ENCODE data around the gene ACAD9. TPM values are rescaled to one million over a fixed set of nuclear protein-coding genes. Genes with fewer than 3 reads are reported as not detected.
"Not testable (repeated sequence)": the region's sequence is repeated elsewhere in the genome, so short reads cannot be mapped to it uniquely, and the experiment has no call there.

ACAD9 gene
- total RNA-seq, 1 donor from 2014 or later: 27.8 TPM

DNA sequence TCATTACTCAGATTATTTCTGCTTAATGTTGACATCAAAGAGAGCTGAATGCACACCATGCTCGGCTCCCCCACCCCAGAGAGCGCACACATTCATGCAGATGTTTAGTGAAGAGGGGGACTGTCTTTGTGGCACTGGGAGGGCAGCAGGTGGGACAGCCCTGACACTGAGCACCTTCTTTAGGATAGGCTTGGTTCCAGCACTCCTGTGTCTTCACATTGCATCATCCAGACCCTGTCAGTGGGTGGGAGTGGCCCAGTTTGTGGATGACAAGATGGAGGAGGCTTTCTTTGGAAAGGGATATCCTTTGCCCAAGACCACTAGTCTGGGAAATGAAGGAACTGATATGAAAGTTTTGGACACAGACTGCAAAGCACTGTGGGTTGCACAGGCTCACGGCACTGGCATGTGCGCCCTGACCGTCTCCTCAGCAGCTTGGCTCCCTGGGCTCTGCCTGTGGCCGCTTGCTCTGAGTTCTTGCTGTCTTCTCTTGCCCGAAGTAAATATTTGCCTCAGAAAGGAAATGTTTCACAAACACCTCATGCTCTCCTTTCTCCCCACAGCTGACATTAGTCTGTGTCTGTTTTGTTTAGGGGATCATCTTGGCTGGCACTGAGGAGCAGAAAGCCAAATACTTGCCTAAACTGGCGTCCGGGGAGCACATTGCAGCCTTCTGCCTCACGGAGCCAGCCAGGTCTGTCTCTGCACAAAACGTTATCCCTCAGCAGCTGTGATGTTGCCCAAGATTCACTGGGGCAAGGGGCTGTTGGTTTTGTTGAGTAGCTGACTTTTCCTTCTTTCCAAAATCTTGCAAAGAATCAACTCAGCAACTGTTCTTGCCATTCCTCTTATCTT is 16.6 kb downstream of the ACAD9 start:
- DNase-seq (ENCODE audit: low read depth in 2 of 2): no peak

GRCh38 chr3:128902426-128902825 is 23.0 kb downstream of the ACAD9 start:
- no peak for DNase-seq (ENCODE audit: low read depth in 2 of 2)

DNA sequence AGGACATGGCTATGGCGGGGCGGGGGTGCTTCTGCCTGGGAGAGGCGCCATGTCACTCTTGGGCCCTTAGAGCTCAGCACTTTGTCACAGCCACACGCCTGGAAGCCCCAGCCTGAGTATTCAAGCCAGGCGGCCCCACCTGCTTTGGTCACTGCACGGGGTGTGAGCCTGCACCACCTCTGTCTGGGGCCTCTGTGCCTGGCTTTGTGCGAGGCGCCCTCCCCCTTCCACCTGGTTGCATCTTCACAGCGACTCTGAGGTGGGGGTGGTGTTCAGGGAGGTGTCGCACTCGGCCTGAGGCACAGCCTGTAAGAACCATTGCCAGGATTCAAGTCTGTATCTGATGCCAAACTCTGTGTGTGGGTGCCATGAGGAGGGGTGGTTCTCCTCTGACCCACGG is 24.1 kb downstream of the ACAD9 start:
- DNase-seq (ENCODE audit: low read depth in 2 of 2): no peak

- no peak for DNase-seq (ENCODE audit: low read depth in 2 of 2)
Observed at GRCh38 chr3:128906031-128906803, 26.8 kb downstream of the ACAD9 start.

DNA sequence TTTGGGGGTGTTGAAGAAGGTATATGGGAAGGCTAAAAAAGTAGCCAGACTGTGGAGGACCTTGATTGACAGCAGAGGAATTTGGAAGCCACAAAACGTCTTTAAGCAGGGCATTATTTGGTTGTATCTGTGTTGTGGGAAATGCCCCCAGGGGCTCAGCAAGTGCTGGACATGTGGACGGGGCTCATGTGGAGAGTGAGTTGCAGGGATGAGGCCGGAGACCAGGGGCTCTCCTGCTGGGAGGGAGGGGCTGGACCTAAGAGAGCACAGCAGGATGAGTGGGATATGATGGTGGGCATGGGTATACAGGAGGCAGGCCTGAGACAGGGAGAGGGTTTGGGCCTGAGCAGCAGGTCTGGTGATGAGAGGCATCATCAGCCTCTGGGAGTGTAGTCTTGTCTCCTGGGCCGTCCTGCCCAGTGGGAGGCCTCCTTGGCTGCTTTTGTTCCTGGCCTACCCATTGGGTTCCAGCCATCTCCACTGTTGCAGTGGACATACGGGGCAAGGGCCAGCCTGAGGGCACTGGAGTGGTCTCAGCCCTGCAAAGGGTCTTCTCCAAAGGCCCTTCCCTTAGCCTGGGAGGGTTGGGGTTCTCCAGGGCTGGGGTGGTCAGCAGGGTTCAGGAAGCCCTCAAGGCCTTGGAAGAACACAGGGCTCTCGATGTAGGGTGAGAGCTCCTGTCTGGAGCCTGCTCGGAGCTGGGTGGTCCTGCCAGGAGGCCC is 27.5 kb downstream of the ACAD9 start:
- DNase-seq (ENCODE audit: low read depth in 2 of 2): no peak

DNA sequence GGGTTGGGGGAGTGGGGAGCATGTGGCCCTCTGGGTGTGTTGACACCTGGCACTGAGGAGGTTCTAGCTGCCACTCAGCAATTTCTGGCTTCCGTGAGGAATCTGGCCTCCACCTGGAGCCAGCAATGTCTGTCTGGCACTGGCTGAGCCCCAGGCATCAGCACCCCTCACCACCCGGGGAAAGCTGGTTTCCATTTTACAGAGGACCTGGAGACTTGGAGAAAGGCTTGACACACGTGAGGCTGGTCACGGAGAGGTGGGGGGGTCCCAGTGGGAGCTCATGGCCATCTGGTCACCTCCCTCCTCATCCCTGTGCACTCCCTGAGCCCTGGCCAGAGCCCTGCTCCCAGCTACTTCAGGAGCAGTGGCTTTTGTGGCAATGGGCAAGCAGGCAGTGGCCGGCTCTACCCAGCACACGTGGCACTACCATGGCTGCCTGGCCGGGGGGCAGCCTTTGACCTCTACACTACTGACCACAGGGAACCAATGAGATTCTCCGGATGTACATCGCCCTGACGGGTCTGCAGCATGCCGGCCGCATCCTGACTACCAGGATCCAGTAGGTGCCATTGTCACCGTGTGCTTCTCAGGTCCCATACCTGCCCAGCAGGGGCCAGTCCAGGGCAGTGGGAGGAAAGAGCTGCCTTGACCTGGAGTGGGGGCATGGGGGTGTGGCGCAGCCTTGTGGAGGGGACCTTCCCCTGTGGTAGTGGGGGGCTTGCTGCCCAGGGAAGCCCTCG is 28.5 kb downstream of the ACAD9 start:
- DNase-seq (ENCODE audit: low read depth in 2 of 2): no peak

- no peak for DNase-seq (ENCODE audit: low read depth in 2 of 2)
Observed at GRCh38 chr3:128908951-128909350, 29.5 kb downstream of the ACAD9 start.

- DNase-seq (ENCODE audit: low read depth in 2 of 2): no peak
Observed at GRCh38 chr3:128910006-128910405, 30.6 kb downstream of the ACAD9 start.

GRCh38 chr3:128911911-128912310 is 32.5 kb downstream of the ACAD9 start:
- DNase-seq (ENCODE audit: low read depth in 2 of 2): no peak

- DNase-seq (ENCODE audit: low read depth in 2 of 2): no peak
Observed at GRCh38 chr3:128914966-128915645, 35.7 kb downstream of the ACAD9 start.

DNA sequence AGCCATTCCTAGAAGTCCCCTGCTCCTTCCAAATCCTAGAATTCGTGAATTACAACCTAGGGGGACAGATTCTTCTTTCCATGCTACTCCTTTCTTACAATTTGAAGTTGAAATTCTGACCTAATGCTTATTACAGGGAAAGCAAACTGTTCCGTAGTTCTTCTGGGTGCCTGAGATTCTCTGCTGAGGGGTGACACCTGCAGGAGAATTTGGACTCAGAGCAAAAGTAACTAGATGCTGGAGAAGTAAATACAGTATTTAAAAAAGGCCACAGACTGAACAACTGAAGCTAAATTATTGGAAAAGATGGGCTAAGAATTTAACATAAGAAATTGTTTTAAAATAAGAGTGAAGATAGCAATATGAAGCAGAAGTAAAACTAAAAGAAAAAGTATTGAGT is 37.9 kb downstream of the ACAD9 start:
- peak in 1 of 2 donors; percentile 28 for DNase-seq (ENCODE audit: low read depth in 2 of 2)

DNA sequence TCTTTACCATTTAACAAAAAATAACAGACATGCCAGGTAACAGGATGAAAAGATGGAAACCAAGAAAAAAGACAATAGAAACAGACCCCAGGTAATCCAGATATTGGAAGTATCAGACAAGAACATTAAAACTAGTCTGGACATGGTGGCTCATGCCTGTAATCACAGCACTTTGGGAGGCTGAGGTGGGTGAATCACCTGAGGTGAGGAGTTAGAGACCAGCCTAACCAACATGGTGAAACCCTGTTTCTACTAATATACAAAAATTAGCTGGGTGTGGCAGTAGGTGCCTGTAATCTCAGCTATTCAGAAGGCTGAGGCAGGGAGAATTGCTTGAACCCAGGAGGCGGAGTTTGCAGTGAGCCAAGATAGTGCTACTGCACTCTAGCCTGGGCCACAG is 40.6 kb downstream of the ACAD9 start:
- DNase-seq (ENCODE audit: low read depth in 2 of 2): no peak

DNA sequence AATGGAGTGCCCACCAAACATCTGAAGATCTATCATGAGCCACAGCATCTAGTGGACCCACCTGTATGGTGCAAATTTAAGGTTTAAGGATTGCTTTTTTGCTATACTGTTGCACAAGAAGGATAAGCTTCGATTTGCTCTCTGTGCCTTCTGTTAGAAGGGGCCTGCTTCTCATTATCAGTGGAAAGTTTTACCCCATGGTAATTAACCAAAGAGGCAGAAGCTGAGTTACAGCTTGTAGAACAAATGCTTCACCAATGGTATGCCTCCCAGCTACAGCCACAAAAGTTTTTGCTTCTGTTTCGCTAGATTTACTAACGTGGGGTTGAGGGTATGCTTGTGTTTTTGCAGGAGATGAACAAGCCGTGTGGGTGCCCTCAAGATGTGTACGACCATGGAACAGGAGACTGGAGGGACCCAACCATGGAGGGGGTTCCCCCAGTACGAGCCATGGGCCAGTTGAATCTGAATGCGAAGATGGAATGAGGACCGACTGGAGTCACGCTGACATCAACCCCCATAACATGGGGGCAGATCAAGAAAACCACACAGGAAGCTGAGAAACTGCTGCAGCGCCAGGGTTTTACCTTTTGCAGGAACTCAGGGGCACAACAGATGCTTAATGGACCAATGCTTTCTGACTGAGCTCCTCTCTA is 43.5 kb downstream of the ACAD9 start:
- no peak for DNase-seq (ENCODE audit: low read depth in 2 of 2)

DNA sequence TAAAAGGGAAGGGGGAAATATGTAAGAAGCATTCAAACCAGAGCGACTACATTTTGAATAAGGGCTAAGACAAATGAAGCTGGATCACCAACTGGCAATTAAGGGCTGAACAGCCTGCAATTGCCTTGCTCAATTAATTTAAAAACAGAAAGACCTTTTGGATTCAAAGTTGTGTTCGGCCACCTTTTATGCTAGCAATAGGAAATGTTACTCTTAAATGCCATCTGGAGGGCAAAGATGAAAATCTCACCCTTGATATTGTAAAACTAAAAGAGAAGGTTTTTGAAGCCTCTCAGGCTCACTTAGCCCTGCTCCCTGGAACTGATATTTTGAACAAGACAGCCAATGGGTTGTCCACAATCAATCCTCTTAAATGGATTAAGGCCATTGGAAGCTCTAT is 44.2 kb downstream of the ACAD9 start:
- DNase-seq (ENCODE audit: low read depth in 2 of 2): no peak

DNA sequence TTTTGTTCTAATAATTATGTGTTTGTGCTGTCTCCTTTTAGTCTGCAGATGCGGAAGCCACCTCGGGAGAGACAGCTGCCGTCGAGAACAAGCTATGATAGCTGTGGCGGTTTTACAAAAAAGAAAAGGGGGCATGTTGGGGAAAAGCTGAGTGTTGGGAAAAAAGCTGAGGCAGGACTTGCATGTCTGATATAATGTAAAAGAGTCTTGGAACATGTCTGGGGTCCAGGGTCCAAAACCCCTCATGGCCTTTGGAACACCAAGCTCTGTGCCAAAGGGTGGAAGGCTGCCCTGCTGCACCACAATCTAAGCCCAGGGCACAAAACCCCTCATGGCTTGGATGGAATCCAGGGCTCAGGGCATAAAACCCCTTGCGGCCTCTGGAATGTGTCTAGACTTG is 44.6 kb downstream of the ACAD9 start:
- not testable (repeated sequence) for DNase-seq (ENCODE audit: low read depth in 2 of 2)

DNA sequence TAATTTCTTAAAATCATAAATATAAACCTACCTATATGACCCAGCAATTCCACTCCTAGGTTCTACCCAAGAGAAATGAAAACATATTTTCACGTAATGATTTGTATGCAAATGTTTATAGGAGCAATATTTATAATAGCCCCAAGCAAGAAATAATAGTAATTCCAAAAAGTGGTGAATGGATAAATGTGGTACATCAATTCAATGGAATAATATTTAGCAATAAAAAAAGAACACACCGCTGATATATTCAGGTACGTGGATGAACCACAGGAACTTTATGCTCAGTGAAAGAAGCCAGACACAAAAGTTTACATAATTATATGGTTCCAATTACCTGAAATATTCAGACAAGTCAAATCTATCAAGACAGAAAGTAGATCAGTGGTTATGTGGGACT is 49.9 kb downstream of the ACAD9 start:
- no peak for DNase-seq (ENCODE audit: low read depth in 2 of 2)

DNA sequence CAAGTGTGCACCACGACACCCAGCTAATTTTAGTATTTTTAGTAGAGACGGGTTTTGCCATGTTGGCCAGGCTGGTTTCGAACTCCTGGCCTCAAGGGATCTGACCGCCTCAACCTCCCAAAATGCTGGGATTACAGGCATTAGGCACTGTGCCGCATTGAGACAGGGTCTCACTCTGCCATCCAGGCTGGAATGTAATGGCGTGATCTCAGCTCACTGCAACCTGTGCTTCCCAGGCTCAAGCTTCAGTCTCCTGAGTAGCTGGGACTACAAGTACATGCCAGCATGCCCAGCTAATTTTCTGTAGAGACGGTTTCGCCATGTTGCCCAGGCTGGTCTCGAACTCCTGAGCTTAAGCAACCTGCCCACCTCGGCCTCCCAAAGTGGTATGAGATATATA is 51.6 kb downstream of the ACAD9 start:
- DNase-seq (ENCODE audit: low read depth in 2 of 2): no peak

DNA sequence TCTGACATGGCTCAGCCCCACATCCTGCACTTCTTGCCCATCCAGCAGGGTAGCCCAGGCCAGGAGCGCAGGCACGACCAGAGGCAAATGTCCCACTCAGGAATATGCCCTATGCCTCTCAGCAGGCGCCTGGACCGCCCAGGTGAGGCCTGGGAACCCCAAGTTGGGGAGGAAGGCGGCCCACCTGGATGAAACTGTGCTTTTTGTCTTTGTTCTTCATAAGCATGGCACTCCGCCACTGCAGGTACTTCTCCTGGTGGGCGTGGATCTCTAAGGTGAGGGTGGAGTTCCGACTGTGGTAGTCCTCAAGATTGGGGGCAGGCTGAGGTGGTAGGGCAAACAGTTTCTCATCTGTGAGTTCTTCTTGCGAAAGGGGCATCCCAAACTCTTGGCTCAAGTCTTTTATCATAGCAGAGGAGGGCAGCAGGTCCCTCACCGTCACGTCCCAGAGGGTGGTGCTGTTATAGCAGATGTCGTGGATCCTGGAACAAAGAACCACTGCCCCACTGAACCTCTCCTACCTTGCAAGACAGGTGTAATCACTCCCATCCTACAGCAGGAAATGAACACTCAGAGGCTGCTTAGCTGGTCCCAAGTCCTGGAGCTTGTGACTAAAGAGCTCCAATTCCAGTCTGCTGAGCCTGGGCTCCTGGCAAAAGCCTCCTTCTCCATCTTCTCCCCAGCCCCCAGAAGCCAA is 53.2 kb downstream of the ACAD9 start:
- DNase-seq (ENCODE audit: low read depth in 2 of 2): no peak

GRCh38 chr3:128933213-128933921 is 53.9 kb downstream of the ACAD9 start:
- DNase-seq (ENCODE audit: low read depth in 2 of 2): no peak
